CD4-positive, CD25-positive, alpha-beta regulatory T cell (primary cell): ENCODE data around the gene CREB1. TPM values are rescaled to one million over a fixed set of nuclear protein-coding genes. Genes with fewer than 3 reads are reported as not detected.

Source experiments
- ATAC-seq, 2 donors: fragments of 150-1000 bp; cut with Tn5 transposase; one replicate each; pipeline ENCODE4 v1.10.0; 2021; ENCODE audit warnings: low read depth in 2 of 2, moderate number of reproducible peaks in 2 of 2, moderate library complexity in 1 of 2
- DNase-seq, 3 donors: peaks; one replicate each; pipeline versions ENCODE4 v3.0.0 to v3.0.0-alpha.2; 2012 to 2022; ENCODE audit warnings: mixed read lengths in 1 of 3
- H3K27ac ChIP-seq: one replicate; pipeline ENCODE4 v1.7.0; 2013; ENCODE audit warnings: mild to moderate bottlenecking, low read length; ENCODE audit not compliant: insufficient read depth, poor library complexity, severe bottlenecking
- H3K27me3 ChIP-seq: one replicate; pipeline ENCODE4 v1.7.0; 2013; ENCODE audit warnings: low read length; ENCODE audit not compliant: control insufficient read depth, insufficient read depth
- H3K36me3 ChIP-seq: one replicate; pipeline ENCODE4 v1.7.0; 2013; ENCODE audit warnings: mild to moderate bottlenecking, low read length, moderate library complexity; ENCODE audit not compliant: control insufficient read depth, insufficient read depth
- H3K4me1 ChIP-seq: 2 replicates; pipeline ENCODE4 v1.7.0; 2013; ENCODE audit warnings: mild to moderate bottlenecking, low read length; ENCODE audit not compliant: insufficient read depth, control insufficient read depth, poor library complexity, severe bottlenecking
- H3K4me3 ChIP-seq: one replicate; pipeline ENCODE4 v1.7.0; 2013; ENCODE audit warnings: low read depth, mild to moderate bottlenecking, low read length, moderate library complexity
- H3K9me3 ChIP-seq, 2 experiments: 1 replicate in 1 of 2; 2 replicates in 1 of 2; pipeline ENCODE4 v1.7.0; 2013; ENCODE audit warnings: low read length in 2 of 2, mild to moderate bottlenecking in 1 of 2, moderate library complexity in 1 of 2; ENCODE audit not compliant: control insufficient read depth in 2 of 2
- H3K27ac Mint-ChIP-seq, 3 donors: one replicate each; pipeline ENCODE4 v1.8.0; 2020 to 2022; ENCODE audit warnings: mild to moderate bottlenecking in 3 of 3, mixed read lengths in 3 of 3, moderate library complexity in 2 of 3
- H3K27me3 Mint-ChIP-seq: one replicate; pipeline ENCODE4 v1.8.0; 2022; ENCODE audit warnings: mild to moderate bottlenecking, mixed read lengths
- H3K36me3 Mint-ChIP-seq: one replicate; pipeline ENCODE4 v1.8.0; 2020; ENCODE audit warnings: mixed read lengths
- H3K4me1 Mint-ChIP-seq, 4 donors: one replicate each; pipeline ENCODE4 v1.8.0; 2020 to 2022; ENCODE audit warnings: mixed read lengths in 4 of 4, mild to moderate bottlenecking in 1 of 4
- H3K4me3 Mint-ChIP-seq, 4 donors: one replicate each; pipeline ENCODE4 v1.8.0; 2020 to 2022; ENCODE audit warnings: mild to moderate bottlenecking in 4 of 4, mixed read lengths in 4 of 4, moderate library complexity in 3 of 4
- H3K9me3 Mint-ChIP-seq, 7 donors: one replicate each; pipeline ENCODE4 v1.8.0; 2020 to 2022; ENCODE audit warnings: mixed read lengths in 7 of 7, mild to moderate bottlenecking in 3 of 7, moderate library complexity in 2 of 7
- polyA plus RNA-seq, 4 donors: library from polyadenylated mRNA; unstranded; fragments of 300-500 nt; fragmentation: Illumina TruSeq; gene quantifications; one replicate each; pipeline ENCODE4 v1.2.3, GENCODE V29; 2021
- total RNA-seq: library from RNA; stranded (reverse); gene quantifications from one replicate; pipeline ENCODE4 v1.2.3, GENCODE V29; 2022

Gene CREB1
- total and polyA plus RNA-seq, 5 donors from 2014 or later, result 69.0 to 124 (median 90.8) TPM

DNA sequence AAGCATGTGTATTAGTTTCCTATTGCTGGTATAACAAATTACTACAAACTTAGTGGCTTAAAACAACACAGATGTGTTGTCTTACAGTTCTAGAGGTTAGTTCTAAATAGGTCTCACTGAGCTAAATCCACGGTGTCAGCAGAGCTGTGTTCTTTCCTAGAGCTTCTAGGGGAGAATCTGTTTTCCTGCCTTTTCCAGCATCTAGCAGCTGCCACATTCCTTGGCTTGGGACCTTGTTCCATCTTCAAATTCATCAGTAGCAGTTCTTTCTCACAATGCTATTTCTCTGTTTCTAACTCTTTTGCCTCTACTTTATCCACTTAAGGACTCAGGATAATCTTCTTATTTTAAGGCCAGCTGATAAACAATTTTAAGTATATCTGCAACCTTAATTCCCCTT, 32.2 kb upstream of the CREB1 start:
- no peaks in the 10 kb centered on the region for H3K4me1 ChIP-seq
- H3K27me3 ChIP-seq, result no peaks in the 10 kb centered on the region
- ATAC-seq, result no peak

GRCh38 chr2:207498427-207498826, 31.3 kb upstream of the CREB1 start:
- Mint-ChIP-seq H3K9me3 (no peaks in the 10 kb centered on the region), H3K4me3 (no peak overlapping the region), H3K27me3 (no peaks in the 10 kb centered on the region), H3K36me3 (peaks cover 4% of the 10 kb centered on the region), H3K4me1 (peaks cover 0 to 8% (median 4%) of the 10 kb centered on the region in 4 donors), H3K27ac (no peak overlapping the region)
- no peak for DNase-seq
- ATAC-seq, result no peak
- no peak overlapping the region for H3K27ac ChIP-seq
- H3K36me3 ChIP-seq, result no peaks in the 10 kb centered on the region
- H3K9me3 ChIP-seq, result no peaks in the 10 kb centered on the region
- no peak overlapping the region for H3K4me3 ChIP-seq
- no peaks in the 10 kb centered on the region for H3K27me3 ChIP-seq
- H3K4me1 ChIP-seq, result no peaks in the 10 kb centered on the region

More for the DNA sequence above, 32.2 kb upstream of the CREB1 start:
- H3K36me3 Mint-ChIP-seq, result peaks cover 4% of the 10 kb centered on the region
- H3K9me3 ChIP-seq, result no peaks in the 10 kb centered on the region
- no peak overlapping the region for H3K4me3 ChIP-seq
- H3K4me1 Mint-ChIP-seq, result peaks cover 0 to 8% (median 4%) of the 10 kb centered on the region in 4 donors
- H3K27ac Mint-ChIP-seq, result no peak overlapping the region
- H3K36me3 ChIP-seq, result no peaks in the 10 kb centered on the region
- no peaks in the 10 kb centered on the region for H3K9me3 Mint-ChIP-seq
- H3K27ac ChIP-seq, result no peak overlapping the region
- H3K27me3 Mint-ChIP-seq, result peaks cover 4% of the 10 kb centered on the region
- no peak overlapping the region for H3K4me3 Mint-ChIP-seq
- DNase-seq, result no peak

- Histone ChIP-seq H3K36me3 (no peaks in the 10 kb centered on the region), H3K9me3 (no peaks in the 10 kb centered on the region), H3K27me3 (no peaks in the 10 kb centered on the region), H3K4me3 (no peak overlapping the region), H3K27ac (no peak overlapping the region), H3K4me1 (no peaks in the 10 kb centered on the region)
- no peak for ATAC-seq
- no peak for DNase-seq
- H3K4me3 Mint-ChIP-seq, result no peak overlapping the region
- no peaks in the 10 kb centered on the region for H3K9me3 Mint-ChIP-seq
- no peaks in the 10 kb centered on the region for H3K27me3 Mint-ChIP-seq
- no peak overlapping the region for H3K27ac Mint-ChIP-seq
- peaks cover 0 to 13% (median 7%) of the 10 kb centered on the region in 4 donors for H3K4me1 Mint-ChIP-seq
- H3K36me3 Mint-ChIP-seq, result peaks cover 11% of the 10 kb centered on the region
Measured at GRCh38 chr2:207499114-207499513, 30.6 kb upstream of the CREB1 start.

GRCh38 chr2:207501802-207502576, 27.8 kb upstream of the CREB1 start:
- H3K27me3 Mint-ChIP-seq, result no peaks in the 10 kb centered on the region
- H3K4me3 Mint-ChIP-seq, result no peak overlapping the region
- no peaks in the 10 kb centered on the region for H3K36me3 ChIP-seq
- H3K4me3 ChIP-seq, result no peak overlapping the region
- no peak overlapping the region for H3K27ac ChIP-seq
- H3K4me1 ChIP-seq, result peaks cover 21% of the 10 kb centered on the region
- H3K9me3 ChIP-seq, result no peaks in the 10 kb centered on the region
- peaks cover 5 to 35% (median 26%) of the 10 kb centered on the region in 4 donors for H3K4me1 Mint-ChIP-seq
- no peaks in the 10 kb centered on the region for H3K27me3 ChIP-seq
- peaks cover 11% of the 10 kb centered on the region for H3K36me3 Mint-ChIP-seq
- no peak for ATAC-seq
- no peaks in the 10 kb centered on the region for H3K9me3 Mint-ChIP-seq
- peak overlapping the region in 1 of 3 donors; percentile 18 for H3K27ac Mint-ChIP-seq
- DNase-seq, result no peak

GRCh38 chr2:207502577-207503198, 27.1 kb upstream of the CREB1 start:
- DNase-seq, result no peak
- Histone ChIP-seq H3K27ac (no peak overlapping the region), H3K9me3 (no peaks in the 10 kb centered on the region), H3K27me3 (no peaks in the 10 kb centered on the region), H3K36me3 (no peaks in the 10 kb centered on the region), H3K4me1 (peaks cover 21% of the 10 kb centered on the region), H3K4me3 (no peak overlapping the region)
- H3K4me3 Mint-ChIP-seq, result no peak overlapping the region
- peaks cover 11% of the 10 kb centered on the region for H3K36me3 Mint-ChIP-seq
- H3K9me3 Mint-ChIP-seq, result no peaks in the 10 kb centered on the region
- peaks cover 5 to 37% (median 28%) of the 10 kb centered on the region in 4 donors for H3K4me1 Mint-ChIP-seq
- no peak overlapping the region for H3K27ac Mint-ChIP-seq
- H3K27me3 Mint-ChIP-seq, result no peaks in the 10 kb centered on the region
- no peak for ATAC-seq

DNA sequence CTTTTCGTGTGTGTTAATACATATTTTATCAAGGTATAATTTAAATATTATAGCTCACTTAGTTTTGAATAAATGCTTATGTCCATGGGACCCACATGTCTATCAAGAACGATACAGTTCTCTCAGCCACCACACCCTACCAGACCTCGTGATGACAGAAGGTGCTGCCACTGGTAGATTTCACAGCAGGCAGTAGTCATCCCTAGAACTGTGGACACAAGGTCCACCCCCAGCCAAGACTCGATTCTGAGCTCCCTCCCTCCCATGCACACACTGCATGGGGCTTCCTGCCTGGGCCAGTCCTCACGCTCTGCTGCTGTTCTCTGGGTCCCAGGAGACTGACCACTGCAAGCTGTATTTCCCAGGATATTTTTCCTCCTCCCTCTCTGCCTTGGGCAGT, 26.5 kb upstream of the CREB1 start:
- H3K27me3 ChIP-seq, result no peaks in the 10 kb centered on the region
- H3K4me3 ChIP-seq, result no peak overlapping the region
- H3K4me1 Mint-ChIP-seq, result peaks cover 5 to 37% (median 28%) of the 10 kb centered on the region in 4 donors
- H3K4me1 ChIP-seq, result peaks cover 21% of the 10 kb centered on the region
- H3K27ac Mint-ChIP-seq, result peak overlapping the region in 1 of 3 donors; percentile 16
- H3K27me3 Mint-ChIP-seq, result no peaks in the 10 kb centered on the region
- H3K36me3 ChIP-seq, result no peaks in the 10 kb centered on the region
- no peak overlapping the region for H3K27ac ChIP-seq
- ATAC-seq (no peak), DNase-seq (no peak)
- H3K9me3 ChIP-seq, result no peaks in the 10 kb centered on the region
- peaks cover 11% of the 10 kb centered on the region for H3K36me3 Mint-ChIP-seq
- no peak overlapping the region for H3K4me3 Mint-ChIP-seq
- H3K9me3 Mint-ChIP-seq, result no peaks in the 10 kb centered on the region

DNA sequence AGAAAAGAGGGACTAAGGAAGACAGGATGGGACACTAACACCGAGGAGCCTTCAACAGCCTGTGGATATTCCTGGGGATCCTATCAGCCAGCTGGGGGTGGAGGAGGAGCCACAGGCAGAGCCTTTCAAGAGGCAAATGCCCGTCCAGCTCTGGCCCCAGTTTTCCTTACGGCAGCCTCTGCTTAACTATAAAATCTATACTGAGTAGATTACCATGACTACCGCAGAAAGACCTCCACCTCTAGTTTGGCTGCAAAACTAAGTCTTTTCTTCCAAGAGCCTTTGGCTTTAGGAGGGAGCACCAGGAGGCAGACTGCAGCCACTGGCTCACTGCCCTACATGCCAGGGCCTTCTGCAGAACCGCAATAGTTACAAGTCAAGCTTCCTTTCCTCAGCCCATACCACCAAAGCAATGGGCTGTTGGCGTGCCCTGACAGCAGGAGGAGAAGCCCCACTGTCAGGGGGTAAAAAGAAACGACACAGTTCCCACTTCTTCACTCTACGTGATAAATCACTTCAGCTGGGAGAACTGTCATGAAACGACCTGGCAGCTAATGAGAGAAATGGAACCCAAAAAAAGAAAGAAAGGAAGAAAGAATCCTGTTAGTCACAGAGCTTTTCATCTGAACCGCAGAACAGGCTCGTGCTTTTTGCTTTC, 25.1 kb upstream of the CREB1 start:
- Histone ChIP-seq H3K4me3 (no peak overlapping the region), H3K4me1 (peaks cover 21% of the 10 kb centered on the region), H3K27me3 (no peaks in the 10 kb centered on the region), H3K27ac (no peak overlapping the region), H3K9me3 (no peaks in the 10 kb centered on the region), H3K36me3 (no peaks in the 10 kb centered on the region)
- ATAC-seq (no peak), DNase-seq (no peak)
- Mint-ChIP-seq H3K27ac (peak overlapping the region in 2 of 3 donors; percentile 48 to 78), H3K36me3 (peaks cover 11% of the 10 kb centered on the region), H3K4me1 (peaks cover 14 to 34% (median 25%) of the 10 kb centered on the region in 4 donors), H3K9me3 (no peaks in the 10 kb centered on the region), H3K27me3 (no peaks in the 10 kb centered on the region), H3K4me3 (peak overlapping the region in 1 of 4 donors; percentile 70)
